ENCODE measurements around the gene MARK2.
A peak's percentile ranks its signal among the peaks of the same experiment; 100 is the strongest.
"Not testable (repeated sequence)": the region's sequence is repeated elsewhere in the genome, so short reads cannot be mapped to it uniquely, and the experiment has no call there.

The MARK2 gene

GRCh38 chr11:63838678-63839507 lies at the start of gene MARK2:
Gene MARK2, plus strand, starts transcription at chr11:63839110. Its CDS starts 397 bp downstream, at chr11:63839507.
- peak; percentile 99 for DNase-seq (ENCODE audit: low spot score)

- DNase-seq (ENCODE audit: low spot score), result no peak
Measured at GRCh38 chr11:63791495-63792167, 47.3 kb upstream of the MARK2 start.

GRCh38 chr11:63793161-63793560 lies 45.7 kb upstream of the MARK2 start:
- DNase-seq (ENCODE audit: low spot score), result no peak

- no peak for DNase-seq (ENCODE audit: low spot score)
Measured at GRCh38 chr11:63795066-63795465, 43.8 kb upstream of the MARK2 start.

GRCh38 chr11:63800921-63801320 lies 38.0 kb upstream of the MARK2 start:
- no peak for DNase-seq (ENCODE audit: low spot score)

GRCh38 chr11:63802637-63803414 lies 36.1 kb upstream of the MARK2 start:
- DNase-seq (ENCODE audit: low spot score), result peak; percentile 62

GRCh38 chr11:63804259-63804658 lies 34.7 kb upstream of the MARK2 start:
- peak; percentile 50 for DNase-seq (ENCODE audit: low spot score)

GRCh38 chr11:63805844-63806415 lies 33.0 kb upstream of the MARK2 start:
- DNase-seq (ENCODE audit: low spot score), result no peak

- DNase-seq (ENCODE audit: low spot score), result not testable (repeated sequence)
Measured at GRCh38 chr11:63810383-63810782, 28.5 kb upstream of the MARK2 start.

DNA sequence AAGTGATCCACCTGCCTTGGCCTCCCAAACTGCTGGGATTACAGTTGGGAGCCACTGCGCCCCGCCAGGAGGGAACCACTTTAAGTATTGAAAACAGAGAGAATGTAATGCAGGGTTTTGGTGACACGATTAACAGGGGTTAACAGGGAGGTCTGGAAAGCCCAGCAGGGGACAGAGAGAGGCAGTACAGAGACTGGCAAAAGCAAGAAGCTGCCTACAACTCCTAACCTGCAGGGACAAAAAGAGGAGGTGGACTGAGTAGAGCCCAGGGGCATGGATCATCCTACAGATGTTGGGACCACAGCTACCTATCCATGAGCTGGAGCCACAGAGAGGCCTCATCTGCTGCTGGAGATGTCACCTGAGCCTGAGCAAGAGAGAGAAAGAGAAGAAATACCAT lies 27.4 kb upstream of the MARK2 start:
- DNase-seq (ENCODE audit: low spot score), result no peak

DNA sequence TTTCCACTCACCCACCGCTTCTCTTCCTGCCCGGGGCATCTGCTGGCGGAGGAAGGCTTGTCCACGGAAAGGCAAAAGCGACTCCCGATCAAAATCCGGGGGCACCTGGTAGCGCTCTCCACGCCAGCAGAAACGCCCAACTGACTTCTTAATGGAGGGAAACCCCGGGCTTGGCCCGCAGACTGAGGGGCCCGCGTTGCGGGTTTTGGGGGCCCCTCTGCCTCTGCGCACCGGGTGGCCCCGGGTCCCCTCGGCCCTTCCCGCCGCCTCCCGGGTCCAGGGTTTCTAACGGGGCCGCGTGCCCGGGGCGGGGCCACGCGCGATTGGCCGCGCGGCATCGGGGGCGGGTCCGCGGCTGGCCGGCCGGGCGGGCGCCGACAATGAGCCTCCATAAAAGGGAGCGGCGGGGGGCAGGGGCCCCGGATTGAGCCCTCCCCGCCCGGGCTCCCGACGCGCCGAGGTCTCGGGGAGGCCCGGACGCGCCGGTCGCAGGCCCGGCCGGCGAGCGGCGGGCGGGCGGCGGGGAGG lies 25.8 kb upstream of the MARK2 start, which contains the start of gene SPINDOC:
Gene SPINDOC, plus strand, starts transcription at position 422 of the 528 bp plus-strand sequence. CDS start 231 bp downstream, outside the sequence.
- DNase-seq (ENCODE audit: low spot score), result peak; percentile 79

DNA sequence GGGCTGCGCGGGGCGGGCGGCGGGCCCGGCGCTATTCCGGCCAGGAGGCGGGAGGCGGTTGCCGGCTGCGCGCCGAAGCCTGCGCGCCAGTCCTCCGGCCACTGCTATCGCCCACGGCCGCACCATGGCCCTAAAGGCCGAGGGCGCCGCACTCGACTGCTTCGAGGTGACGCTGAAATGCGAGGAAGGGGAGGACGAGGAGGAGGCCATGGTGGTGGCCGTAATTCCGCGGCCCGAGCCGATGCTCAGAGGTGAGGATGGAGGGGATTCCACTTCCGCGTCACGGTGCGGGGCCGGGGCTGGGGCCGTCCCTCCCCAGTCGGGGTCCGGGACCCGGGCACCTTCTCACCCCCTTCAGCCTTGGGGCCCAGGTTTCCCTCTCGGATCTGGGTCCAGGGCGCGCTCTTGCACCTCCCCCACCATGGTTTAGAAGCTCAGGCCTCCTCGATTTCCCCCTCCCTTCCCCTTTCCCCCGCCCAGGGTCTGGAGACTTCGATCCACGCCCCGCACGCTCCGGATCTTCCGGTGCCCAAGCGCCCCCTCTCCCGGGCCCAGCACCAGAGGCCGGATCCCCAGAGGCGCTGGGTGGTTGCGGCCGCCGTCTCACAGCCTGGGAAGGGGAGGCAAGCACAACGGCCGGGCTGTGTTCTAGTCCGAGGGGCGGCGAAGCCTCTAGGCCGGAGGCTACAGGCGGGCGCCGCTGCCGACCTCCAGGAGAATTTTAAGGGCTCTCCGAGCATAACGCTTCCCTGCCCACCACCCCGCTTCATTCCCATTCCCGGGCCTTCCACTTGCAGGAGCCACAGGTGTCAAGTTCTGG lies 25.1 kb upstream of the MARK2 start:
- peak; percentile 47 for DNase-seq (ENCODE audit: low spot score)

DNA sequence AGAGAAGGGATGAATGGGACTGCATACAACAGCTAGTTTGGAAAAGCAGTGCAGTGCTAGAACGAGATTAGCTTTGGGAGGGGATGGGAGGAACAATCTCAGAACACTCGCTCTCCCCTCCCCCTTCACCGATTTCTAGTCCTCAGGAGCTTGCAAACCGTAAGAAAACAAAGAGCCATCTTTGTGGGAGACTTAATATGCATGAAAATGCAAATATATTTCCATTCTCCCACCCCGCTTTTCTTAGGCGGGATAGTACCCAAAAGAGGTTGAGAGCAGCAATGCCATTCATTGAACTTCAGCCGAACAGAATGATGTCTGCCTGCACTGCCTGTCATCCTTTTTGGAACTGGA lies 24.6 kb upstream of the MARK2 start:
- DNase-seq (ENCODE audit: low spot score), result no peak

- DNase-seq (ENCODE audit: low spot score), result no peak
Measured at GRCh38 chr11:63816166-63816565, 22.7 kb upstream of the MARK2 start.

GRCh38 chr11:63816732-63817131 lies 22.2 kb upstream of the MARK2 start:
- DNase-seq (ENCODE audit: low spot score), result no peak

DNA sequence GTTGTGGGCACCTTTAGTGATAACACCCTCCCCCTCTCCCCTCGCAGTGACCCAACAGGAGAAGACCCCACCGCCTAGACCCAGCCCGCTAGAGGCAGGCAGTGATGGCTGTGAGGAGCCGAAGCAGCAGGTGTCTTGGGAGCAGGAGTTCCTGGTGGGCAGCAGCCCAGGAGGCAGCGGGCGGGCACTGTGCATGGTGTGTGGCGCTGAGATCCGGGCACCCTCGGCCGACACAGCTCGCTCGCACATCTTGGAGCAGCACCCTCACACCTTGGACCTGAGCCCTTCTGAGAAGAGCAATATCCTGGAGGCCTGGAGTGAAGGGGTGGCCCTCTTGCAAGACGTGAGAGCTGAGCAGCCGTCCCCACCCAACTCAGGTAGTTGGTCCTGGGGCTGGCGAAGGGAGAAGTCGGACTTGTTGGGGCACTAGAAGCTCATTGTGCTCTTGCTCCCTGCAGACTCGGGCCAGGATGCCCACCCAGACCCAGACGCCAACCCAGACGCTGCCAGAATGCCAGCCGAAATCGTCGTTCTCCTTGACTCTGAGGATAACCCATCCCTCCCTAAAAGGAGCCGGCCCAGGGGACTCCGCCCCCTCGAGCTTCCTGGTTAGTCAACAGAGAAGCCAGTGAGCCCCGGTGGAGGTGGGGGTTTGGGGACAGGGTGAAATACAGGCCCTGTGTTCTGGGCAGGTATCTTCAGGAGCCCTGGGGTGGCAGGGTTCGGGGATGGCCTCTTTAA lies 21.0 kb upstream of the MARK2 start:
- DNase-seq (ENCODE audit: low spot score), result no peak

- no peak for DNase-seq (ENCODE audit: low spot score)
Measured at GRCh38 chr11:63818609-63819008, 20.3 kb upstream of the MARK2 start.

- DNase-seq (ENCODE audit: low spot score), result no peak
Measured at GRCh38 chr11:63821411-63821810, 17.5 kb upstream of the MARK2 start.

DNA sequence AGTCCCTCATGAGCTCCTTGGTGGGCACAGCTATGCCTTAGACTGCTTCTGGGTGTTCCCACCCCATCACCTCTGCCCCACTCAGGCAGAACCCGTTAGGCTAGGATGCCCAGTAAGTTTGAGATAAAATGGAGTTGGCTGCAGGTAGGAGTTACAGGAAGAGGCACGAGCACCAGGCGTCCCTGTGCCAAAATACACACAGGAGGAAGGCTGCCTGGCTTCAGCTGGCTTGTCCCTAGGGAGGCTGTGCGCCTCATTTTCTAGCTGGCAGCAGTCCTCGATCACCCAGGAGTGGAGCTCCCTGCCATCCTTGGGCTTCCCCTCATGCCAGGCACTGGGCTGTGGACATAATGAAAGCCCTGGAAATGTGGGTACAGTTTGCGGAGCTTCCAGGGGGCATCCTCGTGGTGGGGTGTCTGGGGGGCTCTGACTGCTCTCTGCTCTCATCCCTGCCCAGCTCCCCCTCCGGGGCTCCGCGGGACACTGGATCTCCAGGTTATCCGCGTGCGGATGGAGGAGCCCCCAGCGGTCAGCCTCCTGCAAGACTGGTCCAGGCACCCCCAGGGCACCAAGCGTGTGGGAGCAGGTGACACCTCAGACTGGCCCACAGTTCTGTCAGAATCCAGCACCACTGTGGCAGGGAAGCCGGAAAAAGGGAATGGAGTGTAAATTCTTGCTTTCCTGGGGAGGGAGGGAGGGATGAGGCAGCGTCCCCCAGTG lies 12.3 kb upstream of the MARK2 start:
- DNase-seq (ENCODE audit: low spot score), result no peak

All from kidney tubule cell (primary cell).